H1 (cell line): ENCODE results near the gene CPLANE2. TPM values are rescaled to one million over a fixed set of nuclear protein-coding genes. Genes with fewer than 3 reads are reported as not detected.

Experiments used
- CTCF ChIA-PET: fragments of 300-600 bp; sonication (Branson Sonifier 250); formaldehyde crosslinking; loops from one replicate; lab custom pipeline; 2021; ENCODE audit not compliant: partially characterized antibody; lab: Charles Lee
- POLR2A ChIA-PET: fragments of 300-600 bp; sonication (Branson Sonifier 250); formaldehyde crosslinking; loops from one replicate; lab custom pipeline; 2021; ENCODE audit warnings: inconsistent platforms; ENCODE audit not compliant: partially characterized antibody; lab: Charles Lee
- DNase-seq, 2 experiments: peaks; one replicate each; pipeline versions ENCODE4 v3.0.0 to v3.0.0-alpha.2; 2010 to 2022; ENCODE audit warnings: low spot score in 2 of 2, low read depth in 1 of 2, mixed read lengths in 1 of 2
- FAIRE-seq: peaks from 2 replicates; lab custom pipeline; 2011; peaks lifted over from hg19 to GRCh38; lab: Jason Lieb, UNC
- H2AFZ ChIP-seq: 2 replicates; pipeline ENCODE4 v1.8.1; 2012; ENCODE audit warnings: low read length, inconsistent platforms
- H2AK5ac ChIP-seq: 2 replicates; pipeline ENCODE4 v1.6.1; 2013; ENCODE audit warnings: low read depth, low read length
- H2BK120ac ChIP-seq: replicated peaks from 2 replicates; pipeline ENCODE3; 2013; ENCODE audit warnings: low read depth, low read length, inconsistent platforms
- H2BK12ac ChIP-seq: 2 replicates; pipeline ENCODE4 v1.6.1; 2013; ENCODE audit warnings: low read depth, low read length
- H2BK15ac ChIP-seq: 2 replicates; pipeline ENCODE4 v1.6.1; 2013; ENCODE audit warnings: low read length
- H2BK20ac ChIP-seq: 2 replicates; pipeline ENCODE4 v1.6.1; 2013; ENCODE audit warnings: low read length
- H2BK5ac ChIP-seq: 2 replicates; pipeline ENCODE4 v1.6.1; 2013; ENCODE audit warnings: low read depth, low read length
- H3K14ac ChIP-seq: 2 replicates; pipeline ENCODE4 v1.6.1; 2013; ENCODE audit warnings: inconsistent platforms; ENCODE audit not compliant: insufficient read length
- H3K18ac ChIP-seq: 2 replicates; pipeline ENCODE4 v1.6.1; 2013; ENCODE audit warnings: low read length; ENCODE audit errors: extremely low read depth
- H3K23ac ChIP-seq: 2 replicates; pipeline ENCODE4 v1.6.1; 2013; ENCODE audit warnings: inconsistent platforms; ENCODE audit not compliant: insufficient read length
- H3K23me2 ChIP-seq: 2 replicates; pipeline ENCODE4 v1.6.1; 2013; ENCODE audit warnings: low read depth, low read length
- H3K27ac ChIP-seq: 2 replicates; pipeline ENCODE4 v1.6.1; 2011; ENCODE audit warnings: low read depth, low read length, inconsistent platforms
- H3K27me3 ChIP-seq, 4 experiments: replicated peaks in 1 of 4; 1 replicate in 1 of 4; 2 replicates in 3 of 4; pipeline versions ENCODE4 v1.6.1 to v1.8.1; 2011 to 2013; ENCODE audit warnings: low read length in 3 of 4, mild to moderate bottlenecking in 3 of 4, inconsistent platforms in 2 of 4, mixed read lengths in 2 of 4, moderate library complexity in 1 of 4; ENCODE audit not compliant: control insufficient read depth in 3 of 4, insufficient read depth in 3 of 4; ENCODE audit errors: extremely low read depth in 1 of 4
- H3K36me3 ChIP-seq, 4 experiments: 2 replicates each; pipeline versions ENCODE4 v1.6.1 to v1.8.1; 2011 to 2013; ENCODE audit warnings: mild to moderate bottlenecking in 4 of 4, low read length in 3 of 4, moderate library complexity in 2 of 4, control low read depth in 1 of 4, inconsistent platforms in 1 of 4; ENCODE audit not compliant: insufficient read depth in 4 of 4, control insufficient read depth in 2 of 4
- H3K4ac ChIP-seq: replicated peaks from 2 replicates; pipeline ENCODE3; 2013; ENCODE audit warnings: low read length, low read depth, mixed read lengths, inconsistent platforms; ENCODE audit not compliant: insufficient read length
- H3K4me1 ChIP-seq, 4 experiments: replicated peaks in 1 of 4; 1 replicate in 1 of 4; 2 replicates in 3 of 4; pipeline versions ENCODE4 v1.6.1 to v1.8.1; 2011 to 2013; ENCODE audit warnings: low read length in 3 of 4, inconsistent platforms in 2 of 4, mixed read lengths in 1 of 4; ENCODE audit not compliant: insufficient read depth in 4 of 4, control insufficient read depth in 3 of 4
- H3K4me2 ChIP-seq, 2 experiments: 2 replicates each; pipeline versions ENCODE4 v1.6.1 to v1.8.1; 2011 to 2013; ENCODE audit warnings: low read depth in 2 of 2, low read length in 2 of 2, control low read depth in 1 of 2, inconsistent platforms in 1 of 2, mild to moderate bottlenecking in 1 of 2; ENCODE audit not compliant: insufficient read depth in 1 of 2
- H3K4me3 ChIP-seq, 4 experiments: fragments of 200-600, 300-600 bp in 1 of 4; sonication (generic), shearing (Covaris generic), sonication (Bioruptor Twin) in 1 of 4; 2 replicates each; pipeline versions ENCODE4 v1.5.1 to v1.8.1; 2011 to 2016; ENCODE audit warnings: low read length in 4 of 4, low read depth in 3 of 4, control low read depth in 2 of 4, inconsistent platforms in 2 of 4, mild to moderate bottlenecking in 2 of 4, mixed read lengths in 1 of 4, moderate library complexity in 1 of 4; ENCODE audit not compliant: insufficient read depth in 2 of 4; ENCODE audit errors: extremely low read depth in 1 of 4
- H3K56ac ChIP-seq: replicated peaks from 2 replicates; pipeline ENCODE3; 2013; ENCODE audit warnings: low read depth, mild to moderate bottlenecking, mixed read lengths, low read length, inconsistent platforms; ENCODE audit not compliant: insufficient read length
- H3K79me1 ChIP-seq: 2 replicates; pipeline ENCODE4 v1.6.1; 2013; ENCODE audit warnings: low read depth, low read length, control low read depth
- H3K79me2 ChIP-seq, 2 experiments: 2 replicates each; pipeline versions ENCODE4 v1.6.1 to v1.8.1; 2012 to 2013; ENCODE audit warnings: low read length in 2 of 2, mild to moderate bottlenecking in 2 of 2, inconsistent platforms in 1 of 2; ENCODE audit not compliant: insufficient read depth in 2 of 2, control insufficient read depth in 1 of 2
- H3K9ac ChIP-seq, 4 experiments: replicated peaks in 1 of 4; 1 replicate in 1 of 4; 2 replicates in 3 of 4; pipeline versions ENCODE4 v1.6.1 to v1.8.1; 2011 to 2013; ENCODE audit warnings: low read depth in 3 of 4, low read length in 3 of 4, control low read depth in 2 of 4, mild to moderate bottlenecking in 2 of 4, moderate library complexity in 2 of 4, inconsistent platforms in 1 of 4; ENCODE audit errors: extremely low read depth in 1 of 4
- H3K9me3 ChIP-seq, 2 experiments: 2 replicates each; pipeline versions ENCODE4 v1.6.1 to v1.8.1; 2012 to 2013; ENCODE audit warnings: mild to moderate bottlenecking in 2 of 2, moderate library complexity in 2 of 2, control low read depth in 1 of 2, inconsistent platforms in 1 of 2, low read depth in 1 of 2, low read length in 1 of 2, mixed read lengths in 1 of 2; ENCODE audit not compliant: insufficient read depth in 2 of 2
- H4K20me1 ChIP-seq, 2 experiments: replicated peaks in 1 of 2; 2 replicates each; pipeline versions ENCODE3 to v1.8.1; 2011 to 2013; ENCODE audit warnings: inconsistent platforms in 2 of 2, low read length in 2 of 2, mild to moderate bottlenecking in 1 of 2; ENCODE audit not compliant: insufficient read depth in 2 of 2, control insufficient read depth in 1 of 2
- H4K5ac ChIP-seq: 2 replicates; pipeline ENCODE4 v1.6.1; 2013; ENCODE audit warnings: low read length, low read depth, mixed read lengths, inconsistent platforms; ENCODE audit not compliant: insufficient read length
- H4K8ac ChIP-seq: 2 replicates; pipeline ENCODE4 v1.8.0; 2013; ENCODE audit warnings: mild to moderate bottlenecking, moderate library complexity, low read length, inconsistent platforms; ENCODE audit not compliant: insufficient read depth; ENCODE audit errors: extremely low read depth
- H4K91ac ChIP-seq: replicated peaks from 2 replicates; pipeline ENCODE3; 2013; ENCODE audit warnings: low read length, mixed read lengths, inconsistent platforms; ENCODE audit not compliant: insufficient read length
- ASH2L ChIP-seq: fragments of 200-600, 300-600 bp; sonication (generic); IDR thresholded peaks from one replicate; pipeline ENCODE4 v1.7.1; 2017; ENCODE audit warnings: low read length
- WGBS, 2 experiments: shearing (Covaris generic) in 1 of 2; methylation state at CpG; one replicate each; pipeline versions ENCODE4 v1.1.6 to v1.1.7; 2013 to 2015; ENCODE audit warnings: low lambda C conversion rate in 2 of 2, mixed read lengths in 2 of 2, inconsistent platforms in 1 of 2, low coverage in 1 of 2, missing lambda C conversion rate in 1 of 2; ENCODE audit not compliant: insufficient replicate concordance in 2 of 2, insufficient coverage in 1 of 2, insufficient read length in 1 of 2; ENCODE audit errors: extremely low coverage in 1 of 2, missing lambda C conversion rate in 1 of 2; 5-methylcytosine and 5-hydroxymethylcytosine counted together
- polyA plus RNA-seq, 7 experiments: library from polyadenylated mRNA; depleted of rRNA in 3 of 7; stranded (reverse) in 5 of 7; unstranded in 2 of 7; fragments of >200 nt in 5 of 7; fragments of 200-250 nt in 2 of 7; gene quantifications; 1 replicate in 5 of 7; 2 replicates in 1 of 7; 4 replicates in 1 of 7; pipeline versions ENCODE4 v1.2.1 to v1.2.3, GENCODE V29; 2011 to 2013; ENCODE audit warnings: missing spikeins in 2 of 7, mixed read lengths in 2 of 7
- total RNA-seq: library from RNA; stranded (reverse); fragmentation: NEBNext Ultra II Directional; extraction: Animal tissue kit (Norgen Biotek cat#: 25700); gene quantifications from 2 replicates; pipeline ENCODE4 v1.2.1, GENCODE V29; 2021
- TF ChIP-seq, protein P1 (sequence below): IDR thresholded peaks from 2 replicates; pipeline ENCODE4 v1.6.1; 2011; ENCODE audit warnings: low read length, improper control_type of control experiment

The CPLANE2 gene
- total and polyA plus RNA-seq, 2 of the 8 experiments (the other 6 are each of a cell fraction or from before 2014, with no cell fraction given), result 2.3 to 2.5 TPM

DNA sequence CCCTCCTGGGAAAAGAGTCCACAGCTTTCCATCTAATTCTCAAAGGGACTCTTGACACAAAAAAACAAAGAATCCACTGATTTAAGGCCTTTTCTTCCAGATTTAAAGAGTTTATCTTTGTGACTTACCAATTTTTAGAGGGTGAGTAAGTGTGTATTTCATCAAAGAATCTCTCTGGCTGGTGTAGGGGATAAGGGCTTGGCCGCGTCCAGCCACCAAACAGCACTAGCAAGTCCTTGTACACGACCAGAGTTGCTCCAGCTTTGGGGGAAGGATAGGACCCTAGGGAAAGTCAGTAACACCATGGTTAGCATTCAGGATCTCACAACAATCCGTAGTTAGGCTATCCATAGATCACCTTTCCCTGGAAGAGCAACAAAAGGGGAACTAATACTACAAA, 19.5 kb upstream of the CPLANE2 start:
- no peak overlapping the region for H3K9ac ChIP-seq
- H3K4ac ChIP-seq, result no peak overlapping the region
- no peak overlapping the region for H4K8ac ChIP-seq
- H3K56ac ChIP-seq, result no peak overlapping the region
- CTCF ChIA-PET, result interaction anchor here (1.0 kb wide), 1 partner anchor 9 kb away, joined by 4 read pairs; no protein-coding TSS in a partner anchor
- no peak overlapping the region for H2BK5ac ChIP-seq
- no peak for DNase-seq
- H3K4me1 ChIP-seq, result no peaks in the 10 kb centered on the region; a peak in 1 of 7 replicates
- 86% methylated on average over 4 of the region's 4 CpGs; no CpG with 5 or more reads in 1 of the 2 experiments for WGBS, 2 experiments
- H3K4me3 ChIP-seq, result no peak overlapping the region
- no peak overlapping the region for H3K18ac ChIP-seq
- TF ChIP-seq, protein P1, sequence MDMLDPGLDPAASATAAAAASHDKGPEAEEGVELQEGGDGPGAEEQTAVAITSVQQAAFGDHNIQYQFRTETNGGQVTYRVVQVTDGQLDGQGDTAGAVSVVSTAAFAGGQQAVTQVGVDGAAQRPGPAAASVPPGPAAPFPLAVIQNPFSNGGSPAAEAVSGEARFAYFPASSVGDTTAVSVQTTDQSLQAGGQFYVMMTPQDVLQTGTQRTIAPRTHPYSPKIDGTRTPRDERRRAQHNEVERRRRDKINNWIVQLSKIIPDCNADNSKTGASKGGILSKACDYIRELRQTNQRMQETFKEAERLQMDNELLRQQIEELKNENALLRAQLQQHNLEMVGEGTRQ, result no peak
- no peak for TF ChIP-seq ASH2L
- TF ChIP-seq, all 59 proteins: peak for 0
- no peaks in the 10 kb centered on the region for H4K20me1 ChIP-seq
- no peak overlapping the region for H3K14ac ChIP-seq
- H3K79me2 ChIP-seq, result no peaks in the 10 kb centered on the region
- H3K36me3 ChIP-seq, result peaks cover 2 to 12% (median 7%) of the 10 kb centered on the region in 4 experiments; a peak in 6 of 8 replicates
- no peak overlapping the region for H4K5ac ChIP-seq
- H2BK12ac ChIP-seq, result no peak overlapping the region
- no peaks in the 10 kb centered on the region for H3K9me3 ChIP-seq
- H3K23ac ChIP-seq, result no peak overlapping the region
- H2BK15ac ChIP-seq, result no peak overlapping the region
- H3K4me2 ChIP-seq, result no peak overlapping the region
- no peak overlapping the region for H4K91ac ChIP-seq
- H2BK120ac ChIP-seq, result no peak overlapping the region
- H2AFZ ChIP-seq, result no peak overlapping the region
- no peak overlapping the region for H2BK20ac ChIP-seq
- POLR2A ChIA-PET, result interaction anchor here (0.9 kb wide), 1 partner anchor 11 kb away, joined by 3 read pairs; no protein-coding TSS in a partner anchor
- no peaks in the 10 kb centered on the region for H3K27me3 ChIP-seq
- no peaks in the 10 kb centered on the region for H3K79me1 ChIP-seq
- H2AK5ac ChIP-seq, result no peak overlapping the region
- no peak for FAIRE-seq
- no peaks in the 10 kb centered on the region for H3K23me2 ChIP-seq
- no peak overlapping the region for H3K27ac ChIP-seq
